NCI-H510A (cell line): Measurements from ENCODE around the gene KRT4.
"Not testable (repeated sequence)": the region's sequence is repeated elsewhere in the genome, so short reads cannot be mapped to it uniquely, and the experiment has no call there.

Experiments
- DNase-seq: peaks from one replicate; lab custom pipeline; 2025; lab: John Stamatoyannopoulos, UW

KRT4 gene

DNA sequence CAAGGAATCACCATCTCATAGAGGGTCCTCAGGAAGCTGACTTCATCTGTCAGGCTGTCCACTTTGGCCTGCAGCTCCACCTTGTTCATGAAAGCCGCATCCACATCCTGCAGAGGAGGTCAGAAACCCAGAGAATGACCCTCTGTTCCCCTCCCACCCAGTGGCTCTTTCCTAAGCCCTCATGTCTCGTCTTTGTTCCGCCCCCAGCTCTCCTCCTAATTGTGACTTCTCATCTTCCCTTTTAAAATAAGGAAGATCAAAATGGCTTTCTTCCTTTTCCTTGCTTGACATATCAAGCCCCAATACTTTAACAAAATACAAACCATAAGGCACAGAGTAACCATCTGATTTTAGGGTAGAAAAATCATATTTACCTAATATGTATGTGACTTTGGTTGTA lies 41.1 kb downstream of the KRT4 start:
- DNase-seq: no peak

DNA sequence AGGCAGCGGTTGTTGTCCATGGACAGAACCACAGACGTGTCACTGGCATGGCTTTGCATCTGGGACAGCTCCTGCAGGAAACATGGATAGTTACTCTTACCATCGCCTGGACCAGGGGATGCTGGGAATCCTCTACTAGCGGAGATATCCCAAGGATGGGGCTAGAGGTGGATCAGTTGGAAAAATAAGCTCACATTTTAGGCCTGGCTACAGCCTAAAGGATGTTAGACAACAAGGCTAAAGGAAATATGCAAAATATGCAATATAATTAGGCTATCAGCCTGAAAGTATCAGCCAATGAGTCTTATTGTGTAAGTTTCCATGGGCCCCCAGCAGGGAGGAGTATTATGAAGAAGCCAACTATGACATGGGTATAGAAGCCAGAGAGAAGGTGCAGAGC lies 41.7 kb downstream of the KRT4 start:
- no peak for DNase-seq

DNA sequence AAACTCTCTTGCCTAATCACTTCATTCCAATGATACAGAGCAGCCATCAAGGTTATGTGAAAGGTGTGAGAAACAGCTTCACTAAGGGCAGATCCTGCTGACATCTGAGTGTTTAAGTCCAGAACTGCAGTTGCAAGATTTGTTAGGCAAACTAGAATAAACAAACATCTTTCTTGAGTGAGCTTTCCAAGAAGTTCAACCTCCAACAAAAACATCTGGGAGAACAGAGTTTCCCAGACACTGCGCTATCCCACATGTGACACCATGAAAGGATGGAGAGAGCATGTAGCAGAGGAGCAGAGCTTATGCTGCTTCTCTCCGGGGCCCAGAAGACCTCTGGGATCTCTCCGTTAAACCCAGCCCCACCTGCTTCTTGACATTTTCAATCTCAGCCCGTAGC lies 42.4 kb downstream of the KRT4 start:
- no peak for DNase-seq

DNA sequence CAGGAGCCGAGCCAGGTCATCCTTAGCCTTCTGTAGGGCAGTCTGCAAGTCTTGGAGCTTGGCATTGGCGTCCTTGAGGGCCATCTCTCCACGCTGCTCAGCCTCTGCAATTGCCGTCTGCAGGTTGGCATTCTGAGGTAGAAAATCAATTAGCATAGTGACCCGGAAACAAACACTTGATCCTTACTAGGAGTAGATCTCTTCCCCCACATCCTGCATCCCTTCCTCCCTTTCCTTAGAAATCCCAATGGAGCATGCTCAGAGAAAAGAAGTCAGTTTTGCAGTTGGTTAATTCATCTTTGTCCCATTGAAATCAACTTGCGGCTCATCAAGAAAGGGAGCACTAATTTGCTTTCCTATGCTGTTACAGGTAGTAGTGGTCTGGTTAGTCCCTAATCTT lies 42.8 kb downstream of the KRT4 start:
- no peak for DNase-seq

DNA sequence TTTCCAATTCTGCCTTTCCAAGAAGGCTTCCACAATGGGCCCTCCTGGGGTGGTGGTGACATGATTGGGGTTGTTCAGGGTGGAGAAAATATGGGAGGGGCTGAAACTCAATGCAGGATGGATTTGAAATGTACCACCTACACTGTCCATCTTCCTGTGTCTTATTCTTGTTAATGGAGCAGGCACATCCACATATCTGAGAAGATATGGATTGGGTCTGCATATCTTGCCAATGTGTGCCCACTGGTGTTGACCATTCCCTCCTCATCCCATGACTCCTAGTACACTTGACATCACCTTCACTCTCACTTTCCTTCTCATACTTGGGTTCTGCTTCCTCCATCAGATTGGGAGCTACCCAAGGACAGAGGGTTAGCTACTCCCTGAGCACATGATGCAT lies 44.0 kb downstream of the KRT4 start:
- DNase-seq: no peak

DNA sequence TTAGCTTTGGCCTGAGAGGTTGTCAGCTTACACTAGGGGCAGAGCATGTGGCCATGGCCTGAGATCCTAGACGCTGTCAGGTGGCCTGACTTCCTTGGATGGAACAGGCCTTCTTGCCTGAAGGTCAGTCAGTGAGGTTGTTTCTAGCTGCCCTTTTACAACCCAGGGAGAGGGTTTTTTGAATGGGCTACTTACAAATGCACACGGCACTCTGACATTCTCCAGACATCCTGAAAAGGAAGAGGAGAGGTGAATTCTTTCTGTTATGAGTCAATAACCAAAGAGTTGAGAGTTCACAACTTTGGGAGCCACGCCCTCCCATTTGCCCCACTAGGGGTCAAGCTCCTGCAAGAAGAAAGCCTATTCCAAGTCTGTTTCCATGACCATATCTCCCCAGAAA lies 44.6 kb downstream of the KRT4 start:
- DNase-seq: no peak

DNA sequence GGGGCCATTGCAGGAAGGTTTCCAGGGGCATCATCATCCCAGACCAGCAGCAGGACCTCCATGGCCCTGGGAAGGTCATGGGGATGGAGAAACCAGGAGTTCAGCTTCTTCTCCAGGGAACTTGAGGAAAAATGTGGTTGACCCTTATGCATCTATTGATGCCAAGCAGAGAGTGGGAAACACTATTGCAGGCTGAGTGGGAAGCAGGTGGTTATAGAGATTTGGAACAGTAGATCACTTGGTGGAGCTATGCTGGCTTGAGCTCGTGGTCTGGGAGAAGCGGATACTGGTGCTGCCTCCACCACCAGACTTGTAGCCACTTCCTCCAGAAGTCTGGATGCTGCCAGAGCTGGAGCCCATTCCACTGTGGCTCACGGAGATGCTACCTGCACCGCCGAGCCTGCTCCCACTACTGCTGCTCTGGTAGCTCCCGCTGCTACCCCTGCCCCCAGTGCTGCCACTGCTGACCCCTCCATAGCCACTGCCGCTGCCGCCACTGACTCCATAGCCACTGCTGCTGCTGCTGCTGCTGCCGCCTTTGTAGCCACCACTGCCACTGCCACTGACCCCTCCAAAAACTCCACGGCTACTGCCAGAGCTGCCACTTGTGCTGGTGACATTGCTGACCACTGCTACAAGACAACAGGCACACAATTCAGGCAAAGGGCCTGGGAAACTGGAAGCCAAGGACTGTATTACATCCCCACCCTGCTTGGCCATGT lies 45.3 kb downstream of the KRT4 start:
- no peak for DNase-seq

DNA sequence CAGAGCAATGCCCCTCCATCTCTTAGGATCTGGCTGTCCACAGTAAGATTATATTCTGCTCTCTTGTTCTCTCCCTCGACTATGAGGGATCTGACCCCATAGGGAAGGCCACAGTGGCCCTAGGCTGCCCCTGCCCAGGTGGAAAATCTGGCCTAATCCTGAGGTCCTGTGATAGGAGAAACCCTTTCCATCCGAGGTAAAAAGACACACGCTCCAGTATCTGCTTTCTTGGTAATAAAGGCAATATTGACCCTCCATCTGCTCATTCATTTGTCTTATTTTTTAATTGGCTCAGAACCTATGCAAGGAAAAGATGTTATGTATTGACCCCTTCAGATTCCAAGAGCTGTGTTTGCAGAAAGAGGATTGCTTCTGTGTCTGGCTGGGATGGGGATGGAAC lies 46.5 kb downstream of the KRT4 start:
- DNase-seq: no peak

DNA sequence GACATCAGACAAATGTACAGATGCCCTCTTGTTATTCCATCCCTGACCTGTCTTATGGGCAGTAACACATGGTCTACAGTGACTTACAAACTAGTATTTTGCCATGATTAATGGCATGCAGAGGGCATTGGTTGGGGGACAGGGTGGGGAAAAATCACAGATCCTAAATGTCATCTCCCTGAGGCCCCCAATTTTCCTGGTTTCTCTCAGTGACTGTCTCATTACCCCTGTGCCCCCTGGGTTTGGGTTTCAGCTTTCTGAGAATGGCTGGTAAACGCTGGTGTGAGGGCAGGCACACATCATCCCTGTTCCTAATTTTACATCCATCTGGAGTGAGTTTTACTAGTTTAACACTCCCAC lies 46.9 kb downstream of the KRT4 start:
- no peak for DNase-seq

DNA sequence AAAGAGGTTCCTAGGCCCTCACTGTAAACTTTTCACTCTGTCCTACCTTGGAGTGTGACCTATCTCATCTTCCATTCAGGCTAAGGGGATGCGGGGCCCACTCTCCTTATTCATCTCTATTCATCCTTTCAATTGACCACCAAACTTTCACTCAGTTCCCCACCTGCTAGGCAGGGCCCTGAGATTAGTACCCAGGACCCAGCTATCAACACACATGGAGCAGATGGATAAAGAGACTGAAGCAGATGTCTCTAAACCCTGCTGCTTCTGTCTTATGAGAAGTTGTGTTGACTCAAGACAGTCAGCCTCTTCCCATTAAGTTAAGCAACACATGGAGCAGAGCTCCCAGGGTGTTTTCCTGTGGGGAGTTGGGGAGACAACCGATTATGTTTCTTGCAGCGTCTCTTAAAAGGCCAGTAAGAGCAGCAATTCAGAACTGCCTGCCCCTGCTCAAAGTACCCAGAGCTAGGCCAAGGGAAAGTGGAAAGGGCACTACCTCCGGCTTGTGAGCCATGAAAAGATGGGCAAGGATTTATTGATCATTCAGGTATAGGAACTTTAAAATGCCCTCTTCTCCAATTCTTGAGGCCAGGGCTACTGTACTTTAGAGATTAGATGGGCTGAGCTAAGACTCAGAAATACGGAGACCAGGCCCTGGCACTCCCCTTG lies 47.4 kb downstream of the KRT4 start:
- DNase-seq: no peak

DNA sequence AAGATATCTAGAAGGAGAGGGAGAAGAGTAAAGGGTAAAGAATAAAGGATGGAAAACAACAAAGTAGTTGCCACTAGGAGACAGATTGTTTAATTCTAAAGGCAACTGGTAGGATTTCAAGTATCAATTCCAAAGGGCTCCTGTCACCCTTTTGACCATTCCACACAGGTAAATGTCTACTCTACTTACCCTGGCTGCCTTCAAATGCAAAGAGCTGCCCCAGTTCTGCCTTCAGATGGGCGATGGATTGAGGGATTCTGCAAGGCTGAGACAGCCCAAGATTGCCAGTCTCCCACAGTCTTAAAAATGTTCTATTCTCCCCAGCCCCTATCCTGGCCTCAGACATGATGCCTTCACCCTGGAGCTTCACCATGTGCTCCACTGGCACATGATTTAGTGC lies 48.2 kb downstream of the KRT4 start:
- no peak for DNase-seq

DNA sequence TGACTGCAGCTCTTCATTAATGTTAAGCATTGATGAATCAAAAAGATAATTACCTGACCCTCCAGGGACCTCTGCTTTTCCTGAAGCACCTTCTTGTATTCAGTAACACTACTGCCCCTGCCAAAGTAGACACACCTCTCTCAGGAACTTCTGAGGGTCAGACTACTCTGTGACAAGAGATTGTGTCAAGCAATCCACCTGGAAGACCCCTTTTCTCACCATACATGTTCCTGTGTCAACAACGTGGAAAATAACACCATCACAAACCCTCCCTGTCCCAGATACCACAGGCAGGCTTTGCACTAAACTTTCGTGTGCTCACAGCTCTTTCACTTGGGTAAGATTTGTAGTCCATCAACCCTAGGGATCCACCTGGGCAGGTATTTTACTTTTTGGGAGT lies 49.9 kb downstream of the KRT4 start:
- DNase-seq: no peak

DNA sequence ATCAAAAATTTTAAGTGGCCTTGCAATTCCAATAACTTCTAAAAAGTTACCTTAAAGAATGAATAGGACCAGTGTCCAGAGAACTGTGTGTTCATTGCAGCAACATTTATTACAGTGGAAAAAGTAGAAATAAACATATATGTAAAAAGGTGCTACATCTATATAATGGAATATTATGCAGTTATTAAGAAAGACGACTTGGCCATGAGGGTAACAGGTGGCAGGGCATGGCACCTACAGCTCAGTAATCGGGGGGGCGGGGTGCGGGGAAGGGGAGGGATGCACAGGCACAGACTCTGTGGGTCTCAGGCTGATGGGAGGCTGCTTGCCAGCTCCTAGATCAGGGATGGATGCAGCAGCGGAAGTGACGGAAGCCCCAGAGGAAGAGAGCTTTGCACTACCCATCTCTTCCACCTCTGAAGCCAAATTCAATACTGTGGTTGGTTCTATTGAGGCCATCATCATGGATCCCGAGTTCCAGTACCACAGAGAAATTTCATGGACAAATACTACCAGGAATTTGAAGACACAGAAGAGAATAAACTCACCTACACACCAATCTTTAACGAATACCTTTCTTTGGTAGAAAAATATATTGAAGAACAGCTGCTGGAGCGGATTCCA lies 50.8 kb downstream of the KRT4 start:
- no peak for DNase-seq

DNA sequence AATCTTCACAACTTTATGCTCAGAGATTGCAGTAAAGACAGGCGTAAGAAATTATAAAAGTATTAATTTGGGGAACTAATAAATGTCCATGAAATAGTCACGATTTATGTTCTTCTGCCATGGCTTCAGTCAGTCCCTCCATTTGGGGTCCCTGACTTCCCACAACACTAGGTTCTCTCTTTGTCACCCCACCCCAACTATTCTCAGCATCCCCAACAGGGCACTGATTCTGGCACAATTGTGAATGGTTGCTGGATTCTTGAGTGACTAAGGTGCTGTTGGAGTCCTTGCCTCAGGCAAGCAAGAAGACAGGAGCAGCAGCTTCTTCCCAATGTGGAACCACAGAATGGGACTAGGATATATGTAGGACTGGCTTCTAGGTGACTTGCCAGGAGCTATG lies 52.1 kb downstream of the KRT4 start:
- no peak for DNase-seq

DNA sequence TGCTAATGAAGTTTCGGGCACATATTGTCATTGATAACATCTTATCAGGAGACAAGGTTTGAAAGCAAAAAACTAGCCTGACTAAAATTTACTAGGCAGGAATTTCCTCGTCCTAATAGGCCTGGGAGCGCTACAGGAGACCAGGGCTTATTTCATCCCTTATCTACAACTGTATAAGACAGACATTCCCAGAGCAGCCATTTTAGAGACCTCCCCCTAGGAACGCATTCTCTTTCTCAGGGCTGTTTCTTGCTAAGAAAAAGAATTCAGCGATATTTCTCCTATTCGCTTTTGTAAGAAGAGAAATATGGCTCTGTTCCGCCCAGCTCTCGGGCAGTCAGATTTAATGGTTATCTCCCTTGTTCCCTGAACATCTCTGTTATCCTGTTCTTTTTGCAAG lies 52.7 kb downstream of the KRT4 start:
- DNase-seq: not testable (repeated sequence)

DNA sequence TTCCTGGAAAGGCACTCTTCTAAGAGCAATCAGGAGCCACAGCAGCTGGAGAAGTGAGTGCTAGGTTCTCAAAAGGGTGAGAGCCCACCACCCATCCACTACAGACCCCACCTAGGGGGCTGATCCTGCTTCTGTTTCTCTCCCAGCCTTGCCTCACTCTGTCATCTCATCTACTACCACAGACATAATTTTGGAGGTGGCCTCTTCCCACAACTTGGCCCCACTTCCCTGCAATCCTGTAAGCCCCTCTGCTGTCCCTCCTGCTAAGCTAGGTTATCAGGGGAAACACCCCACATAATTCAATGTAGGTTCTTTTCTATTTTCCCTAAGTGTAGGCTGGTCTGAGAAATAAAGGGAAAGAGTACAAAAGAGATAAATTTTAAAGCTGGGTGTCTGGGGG lies 53.3 kb downstream of the KRT4 start:
- no peak for DNase-seq

DNA sequence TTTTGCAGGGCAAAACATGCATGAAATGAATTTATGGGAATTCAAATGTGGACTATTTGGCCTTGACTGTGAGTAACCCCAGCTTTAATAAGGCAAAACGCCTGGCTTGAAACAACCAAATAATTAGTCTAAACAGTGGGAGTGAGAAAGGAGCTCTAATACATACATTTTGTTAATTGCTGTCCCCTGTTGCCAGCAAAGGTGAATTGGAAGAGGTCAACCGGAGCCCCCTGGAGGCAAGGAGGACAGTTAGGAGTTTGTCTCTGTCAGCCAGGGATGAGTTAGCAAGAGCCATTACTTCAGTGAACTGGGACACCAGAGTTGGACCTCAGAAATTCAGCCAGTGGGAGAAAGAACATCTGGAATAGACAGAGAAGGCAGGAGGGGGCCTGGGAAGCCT lies 54.2 kb downstream of the KRT4 start:
- DNase-seq: no peak

DNA sequence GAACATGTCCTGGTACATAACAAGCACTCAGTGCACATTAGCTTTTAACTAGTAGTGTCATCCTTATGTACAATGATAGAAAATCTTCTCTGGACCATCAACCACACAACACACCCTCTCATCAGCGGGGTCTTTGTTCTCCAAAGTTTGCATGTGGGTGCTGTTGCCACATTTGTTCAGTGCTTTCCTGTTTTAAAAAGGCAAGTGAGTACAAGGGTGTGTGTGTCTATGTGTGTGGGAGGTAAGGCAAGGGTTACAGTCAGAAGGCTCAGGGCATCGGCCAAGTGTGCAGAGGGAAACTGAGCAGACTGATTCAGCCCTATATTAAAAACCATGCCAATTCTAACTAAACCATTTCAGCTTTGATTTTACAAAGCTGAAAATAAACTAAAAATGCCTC lies 54.7 kb downstream of the KRT4 start:
- no peak for DNase-seq

DNA sequence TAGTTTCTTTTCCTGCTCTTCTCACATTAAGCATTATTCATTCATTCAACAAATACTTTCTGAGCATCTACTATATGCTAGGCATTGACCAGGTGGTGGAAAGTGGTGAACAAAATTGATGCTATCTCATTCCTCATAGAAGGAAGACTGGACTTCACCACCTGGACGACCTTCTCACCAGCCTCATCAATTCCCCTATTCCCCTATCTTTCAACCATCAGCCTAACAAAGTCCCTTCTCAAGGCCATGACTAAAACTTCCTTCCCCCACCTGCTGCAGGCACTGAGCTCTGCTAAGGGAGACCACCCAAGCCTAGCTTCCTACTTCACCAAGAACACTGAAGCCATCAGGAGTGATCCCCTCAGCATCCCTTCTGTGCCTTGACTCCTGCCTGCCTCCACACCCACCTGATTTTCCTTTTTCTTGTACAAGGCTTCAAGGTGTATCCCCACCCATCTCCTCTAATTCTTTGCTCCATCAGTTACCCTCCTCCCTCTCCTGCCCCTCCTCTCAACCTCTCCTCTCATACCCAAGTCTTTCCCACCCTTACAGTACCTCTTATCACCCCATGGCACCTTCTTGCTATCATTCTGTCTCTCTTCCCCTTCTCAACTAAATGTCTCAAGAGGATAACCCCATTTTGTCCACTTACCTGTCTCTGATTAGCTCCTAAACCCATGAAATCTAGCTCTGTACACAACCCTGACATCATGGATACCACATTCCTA lies 56.3 kb downstream of the KRT4 start:
- DNase-seq: no peak
